Spleen (tissue), 7 donors: ENCODE data around the gene MRPL36.

Experiments
- CTCF ChIP-seq, 11 experiments: fragments of 200-600 bp in 7 of 11; fragments of 450-650 bp in 4 of 11; sonication (generic) in 4 of 11; IDR thresholded peaks in 8 of 11; conservative IDR thresholded peaks in 3 of 11; 1 replicate in 7 of 11; 2 replicates in 4 of 11; pipeline versions ENCODE4 v1.4.0 to v1.8.0; 2016 to 2021; ENCODE audit warnings: antibody characterized with exemption in 11 of 11, inconsistent platforms in 4 of 11, mild to moderate bottlenecking in 1 of 11
- POLR2A ChIP-seq, 3 donors: fragments of 450-650 bp; IDR thresholded peaks; one replicate each; pipeline ENCODE4 v1.5.1; 2017; ENCODE audit warnings: antibody characterized with exemption in 3 of 3, mild to moderate bottlenecking in 1 of 3
- POLR2AphosphoS5 ChIP-seq, 3 donors: sonication (generic); formaldehyde crosslinking; IDR thresholded peaks; one replicate each; pipeline ENCODE4 v1.5.1; 2017; ENCODE audit warnings: antibody characterized with exemption in 3 of 3
- donor health status: DM: no; HTN: no; CAD: no; lungs with moderate emphysema.
- donor health status: DM: no; HTN: no; CAD: no.
- donor health status: DM: no; HTN: no; CAD: no.

GRCh38 chr5:1785984-1786383 lies 13.7 kb downstream of the MRPL36 start:
- TF ChIP-seq CTCF (IDR thresholded peaks at IDR 0.05 in 8 of 11, conservative IDR thresholded peaks at IDR 0.05 in 3 of 11) (no peak), POLR2A (IDR thresholded peaks at IDR 0.05) (no peak), POLR2AphosphoS5 (IDR thresholded peaks at IDR 0.05) (no peak)
